ENCODE measurements around the gene ERMN.
"Not testable (repeated sequence)": the region's sequence is repeated elsewhere in the genome, so short reads cannot be mapped to it uniquely, and the experiment has no call there.

ERMN gene

GRCh38 chr2:157292853-157293252, 32.8 kb downstream of the ERMN start:
- no peak for DNase-seq (ENCODE audit: low read depth, low spot score)

- DNase-seq (ENCODE audit: low read depth, low spot score) = no peak
These were observed 34.6 kb downstream of the ERMN start for GRCh38 chr2:157291018-157291417.

GRCh38 chr2:157290525-157290924, 35.1 kb downstream of the ERMN start:
- DNase-seq (ENCODE audit: low read depth, low spot score) = no peak

GRCh38 chr2:157287160-157287559, 38.5 kb downstream of the ERMN start:
- DNase-seq (ENCODE audit: low read depth, low spot score) = no peak

GRCh38 chr2:157283468-157283867, 42.2 kb downstream of the ERMN start:
- DNase-seq (ENCODE audit: low read depth, low spot score) = no peak

- DNase-seq (ENCODE audit: low read depth, low spot score) = no peak
These were observed 44.3 kb downstream of the ERMN start for GRCh38 chr2:157281316-157281715.

- DNase-seq (ENCODE audit: low read depth, low spot score) = not testable (repeated sequence)
These were observed 46.3 kb downstream of the ERMN start for GRCh38 chr2:157279311-157279710.

- no peak for DNase-seq (ENCODE audit: low read depth, low spot score)
These were observed 53.9 kb downstream of the ERMN start for GRCh38 chr2:157271590-157272203.

GRCh38 chr2:157269922-157270321, 55.7 kb downstream of the ERMN start:
- DNase-seq (ENCODE audit: low read depth, low spot score) = no peak

- DNase-seq (ENCODE audit: low read depth, low spot score) = no peak
These were observed 56.6 kb downstream of the ERMN start for GRCh38 chr2:157269060-157269459.

All from smooth muscle cell of the brain vasculature (primary cell).